ENCODE results near the gene VANGL1. TPM values are rescaled to one million over a fixed set of nuclear protein-coding genes. Genes with fewer than 3 reads are reported as not detected.
A peak's percentile ranks its signal among the peaks of the same experiment; 100 is the strongest.
"Not testable (repeated sequence)": the region's sequence is repeated elsewhere in the genome, so short reads cannot be mapped to it uniquely, and the experiment has no call there.

VANGL1 gene
- total RNA-seq, 1 experiment from 2014 or later: 23.1 TPM

DNA sequence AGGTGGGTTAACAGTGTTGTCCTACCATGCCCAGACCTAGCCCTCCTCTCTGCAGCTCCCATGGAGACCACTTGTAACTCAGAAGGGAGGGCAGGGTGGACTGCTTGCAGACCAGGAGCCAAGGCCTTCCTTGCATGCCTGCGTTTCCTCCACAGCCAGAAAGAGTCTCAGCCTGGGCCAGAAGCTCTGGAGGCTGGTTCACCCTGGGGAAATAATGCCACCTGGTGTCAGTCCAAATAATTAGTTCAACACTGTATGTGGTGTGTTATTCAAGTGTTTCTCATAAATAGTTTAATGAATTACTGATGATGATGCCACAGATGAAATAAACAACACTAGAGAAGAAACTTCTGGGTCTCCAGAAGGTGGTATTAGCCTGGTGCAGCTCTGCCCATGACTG, 16.9 kb upstream of the VANGL1 start:
- no peak overlapping the region for H3K27ac ChIP-seq (ENCODE audit: low read length)
- H3K4me1 ChIP-seq (ENCODE audit: insufficient read depth, low read length): no peaks in the 10 kb centered on the region
- H3K9me2 ChIP-seq (replicated peaks; ENCODE audit: low read length): no peaks in the 10 kb centered on the region
- no peaks in the 10 kb centered on the region for H3F3A ChIP-seq (ENCODE audit: low read length, unreplicated experiment)
- H3K4me3 ChIP-seq (ENCODE audit: low read length): no peak overlapping the region
- no peak overlapping the region for H2AFZ ChIP-seq (ENCODE audit: low read length)
- H3K27me3 ChIP-seq (ENCODE audit: low read length): no peaks in the 10 kb centered on the region
- no peaks in the 10 kb centered on the region for H3K79me2 ChIP-seq (ENCODE audit: low read length)
- intact Hi-C loops (cut with micrococcal nuclease): no loop called here
- DNase-seq: peak; percentile 30
- BruUV-seq (replicated peaks): no TSS peak
- no peaks in the 10 kb centered on the region for H3K36me3 ChIP-seq (ENCODE audit: low read depth, low read length)
- ChIA-PET CTCF (no interaction called here), POLR2A (ENCODE audit: unreplicated experiment) (no interaction called here)
- no peak overlapping the region for H3K9ac ChIP-seq (ENCODE audit: low read length)
- TF ChIP-seq EZH2phosphoT487 (IDR thresholded peaks at IDR 0.05; ENCODE audit: borderline replicate concordance, low read length): no peak
- TF ChIP-seq CTCF (conservative IDR thresholded peaks at IDR 0.05; ENCODE audit: low read depth, low read length): peak; percentile 51; the same call in 1 of the 2 replicates
- no peaks in the 10 kb centered on the region for H4K20me1 ChIP-seq (ENCODE audit: low read length)
- H3K4me2 ChIP-seq (ENCODE audit: low read length): no peak overlapping the region
- peak; percentile 53; the same call in 1 of the 2 replicates for ATAC-seq
- H3K9me3 ChIP-seq (ENCODE audit: low read length): peaks cover 6% of the 10 kb centered on the region; the same call in 1 of the 2 replicates

DNA sequence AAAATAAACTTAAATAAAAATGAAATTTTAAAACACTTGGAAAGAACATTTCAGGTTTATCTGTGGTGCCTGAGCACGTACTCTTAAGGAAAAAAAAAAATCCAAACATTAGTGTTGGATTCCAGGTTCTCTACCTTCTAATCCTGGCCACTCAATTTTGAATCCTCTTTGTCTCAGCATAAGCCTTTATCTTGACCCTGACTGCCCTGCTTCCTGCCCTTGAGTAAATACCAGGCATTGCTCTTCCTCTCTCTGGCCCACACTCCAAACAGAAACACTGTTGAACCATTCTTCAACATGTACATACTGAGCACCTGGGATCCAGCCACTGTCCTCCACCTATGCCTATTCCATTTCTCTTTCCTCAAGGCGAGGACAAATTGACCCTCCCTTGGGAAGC, 11.4 kb upstream of the VANGL1 start:
- no peaks in the 10 kb centered on the region for H3K79me2 ChIP-seq (ENCODE audit: low read length)
- TF ChIP-seq EZH2phosphoT487 (IDR thresholded peaks at IDR 0.05; ENCODE audit: borderline replicate concordance, low read length) (no peak), EZH2 (IDR thresholded peaks at IDR 0.05; ENCODE audit: low read length, unreplicated experiment) (no peak), CTCF (conservative IDR thresholded peaks at IDR 0.05; ENCODE audit: low read depth, low read length) (no peak)
- H3K4me1 ChIP-seq (ENCODE audit: insufficient read depth, low read length): no peaks in the 10 kb centered on the region
- ChIA-PET CTCF (no interaction called here), POLR2A (ENCODE audit: unreplicated experiment) (no interaction called here)
- no peak overlapping the region for H3K27ac ChIP-seq (ENCODE audit: low read length)
- DNase-seq: no peak
- no peaks in the 10 kb centered on the region for H3K36me3 ChIP-seq (ENCODE audit: low read depth, low read length)
- H4K20me1 ChIP-seq (ENCODE audit: low read length): no peaks in the 10 kb centered on the region
- H3K27me3 ChIP-seq (ENCODE audit: low read length): no peaks in the 10 kb centered on the region
- no peak overlapping the region for H2AFZ ChIP-seq (ENCODE audit: low read length)
- H3F3A ChIP-seq (ENCODE audit: low read length, unreplicated experiment): no peaks in the 10 kb centered on the region
- no peak overlapping the region for H3K4me2 ChIP-seq (ENCODE audit: low read length)
- no TSS peak for BruUV-seq (replicated peaks)
- intact Hi-C loops (cut with micrococcal nuclease): no loop called here
- H3K4me3 ChIP-seq (ENCODE audit: low read length): no peak overlapping the region
- no peak for ATAC-seq
- no peaks in the 10 kb centered on the region for H3K9me2 ChIP-seq (replicated peaks; ENCODE audit: low read length)
- H3K9me3 ChIP-seq (ENCODE audit: low read length): no peaks in the 10 kb centered on the region
- no peak overlapping the region for H3K9ac ChIP-seq (ENCODE audit: low read length)

- CTCF ChIA-PET: no interaction called here
- no TSS peak for BruUV-seq (replicated peaks)
These were observed 9.3 kb upstream of the VANGL1 start for GRCh38 chr1:115632251-115633026.

GRCh38 chr1:115633606-115634005, 8.2 kb upstream of the VANGL1 start:
- H4K20me1 ChIP-seq (ENCODE audit: low read length); H3K4me3 ChIP-seq (ENCODE audit: low read length); H3K9me3 ChIP-seq (ENCODE audit: low read length); intact Hi-C loops (cut with micrococcal nuclease); H3K4me1 ChIP-seq (ENCODE audit: insufficient read depth, low read length); ATAC-seq; H3K27me3 ChIP-seq (ENCODE audit: low read length); H3K9ac ChIP-seq (ENCODE audit: low read length); H3K36me3 ChIP-seq (ENCODE audit: low read depth, low read length); CTCF ChIA-PET; H3K4me2 ChIP-seq (ENCODE audit: low read length); H3K9me2 ChIP-seq (replicated peaks; ENCODE audit: low read length); BruUV-seq (replicated peaks); H2AFZ ChIP-seq (ENCODE audit: low read length); H3K27ac ChIP-seq (ENCODE audit: low read length); POLR2A ChIA-PET (ENCODE audit: unreplicated experiment); H3K79me2 ChIP-seq (ENCODE audit: low read length); DNase-seq; H3F3A ChIP-seq (ENCODE audit: low read length, unreplicated experiment): not testable (repeated sequence)

More at GRCh38 chr1:115632251-115633026, 9.3 kb upstream of the VANGL1 start:
- Histone ChIP-seq H2AFZ (ENCODE audit: low read length) (no peak overlapping the region), H3K27me3 (ENCODE audit: low read length) (no peaks in the 10 kb centered on the region), H4K20me1 (ENCODE audit: low read length) (no peaks in the 10 kb centered on the region), H3K4me2 (ENCODE audit: low read length) (no peak overlapping the region), H3K36me3 (ENCODE audit: low read depth, low read length) (no peaks in the 10 kb centered on the region), H3F3A (ENCODE audit: low read length, unreplicated experiment) (no peaks in the 10 kb centered on the region), H3K9ac (ENCODE audit: low read length) (no peak overlapping the region), H3K79me2 (ENCODE audit: low read length) (no peaks in the 10 kb centered on the region), H3K27ac (ENCODE audit: low read length) (no peak overlapping the region), H3K9me3 (ENCODE audit: low read length) (no peaks in the 10 kb centered on the region), H3K4me3 (ENCODE audit: low read length) (no peak overlapping the region), H3K4me1 (ENCODE audit: insufficient read depth, low read length) (no peaks in the 10 kb centered on the region), H3K9me2 (replicated peaks; ENCODE audit: low read length) (no peaks in the 10 kb centered on the region)
- no peak for DNase-seq
- no peak for ATAC-seq
- intact Hi-C loops (cut with micrococcal nuclease): no loop called here
- TF ChIP-seq EZH2phosphoT487 (IDR thresholded peaks at IDR 0.05; ENCODE audit: borderline replicate concordance, low read length): no peak
- TF ChIP-seq CTCF (conservative IDR thresholded peaks at IDR 0.05; ENCODE audit: low read depth, low read length): no peak
- no peak for TF ChIP-seq EZH2 (IDR thresholded peaks at IDR 0.05; ENCODE audit: low read length, unreplicated experiment)
- POLR2A ChIA-PET (ENCODE audit: unreplicated experiment): no interaction called here

All from PC-3 (cell line).